HepG2 (cell line): ENCODE measurements around the gene MST1. TPM values are rescaled to one million over a fixed set of nuclear protein-coding genes. Genes with fewer than 3 reads are reported as not detected.

Experiments
- ATAC-seq: fragments of 200-7000 bp; cut with Tn5 transposase; 3 replicates; pipeline ENCODE4 v1.9.1; 2020; ENCODE audit warnings: mild to moderate bottlenecking, moderate library complexity
- BruUV-seq: library from RNA; stranded (reverse); fragments of 400-500 nt; replicated peaks from 2 replicates; lab custom pipeline; 2021; lab: Mats Ljungman, UMichigan
- CTCF ChIA-PET: fragments of 300-600 bp; formaldehyde crosslinking; extraction: SDS; loops from one replicate; lab custom pipeline; 2021; ENCODE audit warnings: low total read pairs, inconsistent platforms, low intra/inter-chr PET ratio; lab: Yijun Ruan, JAX
- POLR2A ChIA-PET: fragments of 350-600 bp; sonication (Branson Sonifier 250); formaldehyde crosslinking; loops from one replicate; lab custom pipeline; 2020; ENCODE audit warnings: antibody characterized with exemption, inconsistent platforms; lab: Yijun Ruan, JAX
- DNase-seq: peaks from one replicate; pipeline ENCODE4 v3.0.0-alpha.2; 2015; ENCODE audit warnings: low spot score
- FAIRE-seq: peaks from 3 replicates; lab custom pipeline; 2011; peaks lifted over from hg19 to GRCh38; lab: Jason Lieb, UNC
- H2AFZ ChIP-seq: one replicate; pipeline ENCODE4 v1.6.1; 2011; ENCODE audit warnings: low read length, inconsistent platforms
- H3K27ac ChIP-seq: fragments of 300-600 bp; 3 replicates; pipeline ENCODE4 v1.8.0; 2011; ENCODE audit warnings: mixed run types, mild to moderate bottlenecking, mixed read lengths, low read length, inconsistent platforms; ENCODE audit not compliant: insufficient read depth; ENCODE audit errors: extremely low read length
- H3K27me3 ChIP-seq, 2 experiments: fragments of 200-600 bp in 1 of 2; 2 replicates in 1 of 2; 3 replicates in 1 of 2; pipeline versions ENCODE4 v1.6.0 to v1.8.0; 2011; ENCODE audit warnings: low read length in 2 of 2, mild to moderate bottlenecking in 2 of 2, moderate library complexity in 2 of 2, inconsistent platforms in 1 of 2; ENCODE audit not compliant: insufficient read depth in 2 of 2, control insufficient read depth in 1 of 2
- H3K36me3 ChIP-seq, 2 experiments: fragments of 200-600 bp in 1 of 2; replicated peaks in 1 of 2; 2 replicates in 1 of 2; 3 replicates in 1 of 2; pipeline versions ENCODE4 v1.5.1 to v1.8.0; 2011; ENCODE audit warnings: low read length in 2 of 2, inconsistent platforms in 1 of 2; ENCODE audit not compliant: insufficient read depth in 2 of 2, control insufficient read depth in 1 of 2
- H3K4me1 ChIP-seq: 2 replicates; pipeline ENCODE4 v1.5.1; 2012; ENCODE audit warnings: low read length, inconsistent platforms; ENCODE audit not compliant: insufficient read depth
- H3K4me2 ChIP-seq: 2 replicates; pipeline ENCODE4 v1.6.0; 2011; ENCODE audit warnings: low read depth, low read length, inconsistent platforms
- H3K4me3 ChIP-seq, 3 experiments: fragments of 200-600 bp in 1 of 3; sonication (generic), shearing (Covaris generic) in 1 of 3; replicated peaks in 1 of 3; 2 replicates each; pipeline ENCODE4 v1.5.1; 2011 to 2016; ENCODE audit warnings: low read length in 3 of 3, inconsistent platforms in 2 of 3, low read depth in 2 of 3, mild to moderate bottlenecking in 2 of 3, control low read depth in 1 of 3, mixed read lengths in 1 of 3; ENCODE audit not compliant: insufficient read depth in 1 of 3
- H3K79me2 ChIP-seq: one replicate; pipeline ENCODE4 v1.6.1; 2011; ENCODE audit warnings: low read length, inconsistent platforms; ENCODE audit not compliant: insufficient read depth
- H3K9ac ChIP-seq: 2 replicates; pipeline ENCODE4 v1.6.0; 2011; ENCODE audit warnings: mild to moderate bottlenecking, low read depth, low read length, inconsistent platforms; ENCODE audit not compliant: insufficient read depth
- H3K9me3 ChIP-seq: 2 replicates; pipeline ENCODE4 v1.5.1; 2012; ENCODE audit warnings: mild to moderate bottlenecking, low read length
- H4K20me1 ChIP-seq: 2 replicates; pipeline ENCODE4 v1.6.0; 2011; ENCODE audit warnings: inconsistent platforms, mild to moderate bottlenecking, low read length, moderate library complexity; ENCODE audit not compliant: insufficient read depth
- CEBPB ChIP-seq: IDR thresholded peaks from 2 replicates; pipeline ENCODE4 v1.6.1; 2011; ENCODE audit warnings: low read depth, low read length, improper control_type of control experiment, borderline replicate concordance
- FUBP1 ChIP-seq: sonication (generic); formaldehyde crosslinking; IDR thresholded peaks from 2 replicates; pipeline ENCODE4 v1.5.1; 2020; ENCODE audit warnings: missing genetic modification reagents, mild to moderate bottlenecking, borderline replicate concordance
- GTF3A ChIP-seq: sonication (generic); formaldehyde crosslinking; conservative IDR thresholded peaks from 2 replicates; pipeline ENCODE4 v1.4.0; 2020; ENCODE audit warnings: mild to moderate bottlenecking, missing genetic modification reagents
- MAFF ChIP-seq: IDR thresholded peaks from 2 replicates; pipeline ENCODE4 v1.6.1; 2011; ENCODE audit warnings: low read depth, low read length, improper control_type of control experiment
- ZBTB38 ChIP-seq: sonication (generic); formaldehyde crosslinking; IDR thresholded peaks from 2 replicates; pipeline ENCODE4 v1.5.1; 2020; ENCODE audit warnings: mild to moderate bottlenecking, missing genetic modification reagents
- ZNF710 ChIP-seq: sonication (generic); formaldehyde crosslinking; IDR thresholded peaks from 2 replicates; pipeline ENCODE4 v1.5.0; 2020; ENCODE audit warnings: mild to moderate bottlenecking, missing genetic modification reagents, borderline replicate concordance
- WGBS: methylation state at CpG from one replicate; pipeline ENCODE4 v1.1.6; 2017; ENCODE audit warnings: low lambda C conversion rate; 5-methylcytosine and 5-hydroxymethylcytosine counted together
- in situ Hi-C: cut with HindIII; loops from 2 replicates; pipeline ENCODE4 v1.10.0; 2017; ENCODE audit warnings: low pct_unique_long_range_greater_than_20kb; ENCODE audit not compliant: extremely low pct_ligation_motif_present
- intact Hi-C: fragments of 100-400 bp; cut with micrococcal nuclease; formaldehyde crosslinking; loops from one replicate; pipeline ENCODE4 v1.10.0; 2022; ENCODE audit not compliant: unreplicated experiment
- polyA plus RNA-seq, 8 experiments: library from polyadenylated mRNA; depleted of rRNA in 3 of 8; stranded (reverse) in 7 of 8; unstranded in 1 of 8; fragments of >200 nt; fragmentation: Illumina TruSeq in 4 of 8; extraction: Trizol in 4 of 8; gene quantifications; 2 replicates each; pipeline versions ENCODE4 v1.2.1 to v1.2.3, GENCODE V29; 2011 to 2016; ENCODE audit warnings: low read depth in 4 of 8, missing spikeins in 1 of 8, mixed read lengths in 1 of 8; ENCODE audit not compliant: insufficient read depth in 1 of 8
- total RNA-seq, 5 experiments: library from RNA; depleted of rRNA; stranded (reverse); fragments of >200 nt; fragmentation: Illumina TruSeq; extraction: Trizol; gene quantifications; 2 replicates each; pipeline ENCODE4 v1.2.3, GENCODE V29; 2016; ENCODE audit warnings: low read depth in 1 of 5

Gene MST1
- total and polyA plus RNA-seq, 2 of the 13 experiments (the other 11 are each of a cell fraction or from before 2014, with no cell fraction given), result 189 to 452 TPM

- Histone ChIP-seq H3K4me1 (peaks cover 10% of the 10 kb centered on the region), H4K20me1 (no peaks in the 10 kb centered on the region), H3K9me3 (no peaks in the 10 kb centered on the region), H3K79me2 (peaks cover 13% of the 10 kb centered on the region), H3K4me2 (no peak overlapping the region), H2AFZ (no peak overlapping the region), H3K9ac (no peak overlapping the region), H3K27me3 (no peaks in the 10 kb centered on the region), H3K4me3 (no peak overlapping the region), H3K36me3 (peaks cover 19% of the 10 kb centered on the region in 2 experiments; a peak in 4 of 5 replicates), H3K27ac (no peak overlapping the region)
- in situ Hi-C loops (no loop called here), intact Hi-C loops (no loop called here)
- WGBS, result 97% methylated on average over 33 of the region's 33 CpGs
- no TSS peak for BruUV-seq
- ChIA-PET CTCF (no interaction called here), POLR2A (no interaction called here)
- DNase-seq (no peak), ATAC-seq (no peak), FAIRE-seq (no peak)
- TF ChIP-seq ZBTB38, result peak; percentile 12; the same call in 1 of the 2 replicates
- TF ChIP-seq GTF3A (CRISPR knock-in tag), result no peak
- no peak for TF ChIP-seq MAFF
- no peak for TF ChIP-seq ZNF710
- TF ChIP-seq CEBPB, result no peak
- no peak for TF ChIP-seq FUBP1
- TF ChIP-seq, all 625 proteins: peak for 1
These were observed 29.6 kb upstream of the MST1 start for GRCh38 chr3:49718858-49719213.
